Measurements from ENCODE around the gene INPP5J.
"Not testable (repeated sequence)": the region's sequence is repeated elsewhere in the genome, so short reads cannot be mapped to it uniquely, and the experiment has no call there.

The INPP5J gene

DNA sequence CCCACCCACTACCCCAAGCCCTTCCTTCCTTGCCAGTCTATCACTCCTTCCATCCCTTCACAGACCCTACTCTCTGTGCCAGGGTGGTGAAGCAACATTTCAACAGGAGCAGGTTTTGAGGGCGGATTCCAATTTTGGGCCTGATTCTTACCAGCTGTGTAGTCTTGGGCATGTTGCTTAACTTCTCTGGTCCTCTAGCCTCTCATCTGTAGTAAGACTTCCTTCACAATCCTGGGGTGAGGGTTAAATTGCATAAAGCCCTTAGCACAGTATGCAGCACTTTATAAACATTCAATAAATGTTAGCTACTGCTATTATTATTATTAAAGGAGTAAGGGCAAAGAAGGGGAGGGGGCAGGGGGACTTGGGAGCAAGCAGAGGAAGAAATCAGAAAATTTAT, 32.2 kb downstream of the INPP5J start:
- DNase-seq = no peak

DNA sequence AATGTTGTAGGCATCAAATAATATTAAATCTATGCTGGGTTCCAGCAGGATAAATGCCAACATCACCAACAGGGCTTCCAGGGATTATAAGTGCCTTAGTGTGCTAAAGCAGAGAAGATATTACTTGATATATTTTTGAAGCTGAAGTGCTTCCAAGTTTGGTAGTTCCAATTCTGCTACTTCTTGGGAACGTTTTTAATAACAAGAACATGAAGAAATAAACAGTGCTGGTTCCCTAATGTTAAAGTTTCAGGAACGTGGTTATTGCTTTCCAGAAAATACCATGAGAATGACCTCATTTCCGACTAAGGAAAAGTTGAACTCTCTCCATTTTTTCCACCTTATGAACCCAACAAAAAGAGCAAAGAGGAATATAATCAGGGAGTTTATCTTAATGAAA, 32.7 kb downstream of the INPP5J start:
- DNase-seq = no peak

DNA sequence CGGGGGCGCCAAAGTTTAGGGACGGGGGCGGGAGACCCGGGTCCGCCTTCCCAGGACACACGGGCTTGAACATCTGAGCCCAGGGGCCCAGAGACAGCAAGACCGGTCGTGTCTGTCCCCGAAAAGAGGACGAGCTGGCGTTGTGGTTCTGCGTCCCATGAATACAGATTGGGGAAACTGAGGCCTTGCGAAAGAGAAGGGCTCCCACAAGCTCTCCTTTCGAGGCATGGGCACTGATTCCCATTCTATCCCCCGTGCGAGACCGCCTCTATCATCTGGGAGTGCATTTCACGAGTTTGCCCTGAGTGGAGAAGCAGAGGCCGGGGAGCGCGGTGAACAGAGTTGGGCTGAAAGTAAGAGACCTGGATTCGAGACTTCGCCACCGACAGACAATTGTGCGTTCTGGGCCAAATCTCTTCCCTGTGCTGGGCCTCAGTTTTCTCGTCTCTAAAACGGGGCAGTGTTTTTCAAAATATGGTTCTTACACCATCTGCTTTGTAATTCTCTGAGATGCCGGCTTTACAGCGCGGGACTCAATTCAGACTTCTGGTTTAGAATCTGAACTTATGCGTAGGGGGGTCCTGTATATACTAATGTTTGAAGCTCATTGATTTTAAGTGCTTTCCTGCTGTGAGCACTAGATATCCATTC, 37.7 kb downstream of the INPP5J start:
- peak in 1 of 2 experiments; percentile 2 for DNase-seq

DNA sequence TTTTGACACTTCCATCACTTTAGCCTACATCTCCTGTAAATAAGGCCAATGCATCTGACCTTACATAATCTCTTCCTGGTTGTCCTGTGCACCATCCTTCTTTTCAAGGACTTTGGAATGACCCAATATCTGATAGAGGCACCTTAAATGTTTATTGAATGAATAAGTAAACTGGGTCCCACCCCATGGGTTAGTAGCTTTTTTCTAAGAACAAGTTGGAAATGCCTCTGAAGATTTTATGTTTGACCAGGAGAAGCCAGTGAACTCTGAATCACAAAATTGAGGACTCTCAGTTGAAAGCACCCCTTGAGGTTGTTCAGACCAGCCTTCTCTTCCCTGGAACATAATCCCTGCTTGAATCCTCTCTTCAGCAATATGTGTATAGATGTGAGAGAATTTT, 38.6 kb downstream of the INPP5J start:
- no peak for DNase-seq

DNA sequence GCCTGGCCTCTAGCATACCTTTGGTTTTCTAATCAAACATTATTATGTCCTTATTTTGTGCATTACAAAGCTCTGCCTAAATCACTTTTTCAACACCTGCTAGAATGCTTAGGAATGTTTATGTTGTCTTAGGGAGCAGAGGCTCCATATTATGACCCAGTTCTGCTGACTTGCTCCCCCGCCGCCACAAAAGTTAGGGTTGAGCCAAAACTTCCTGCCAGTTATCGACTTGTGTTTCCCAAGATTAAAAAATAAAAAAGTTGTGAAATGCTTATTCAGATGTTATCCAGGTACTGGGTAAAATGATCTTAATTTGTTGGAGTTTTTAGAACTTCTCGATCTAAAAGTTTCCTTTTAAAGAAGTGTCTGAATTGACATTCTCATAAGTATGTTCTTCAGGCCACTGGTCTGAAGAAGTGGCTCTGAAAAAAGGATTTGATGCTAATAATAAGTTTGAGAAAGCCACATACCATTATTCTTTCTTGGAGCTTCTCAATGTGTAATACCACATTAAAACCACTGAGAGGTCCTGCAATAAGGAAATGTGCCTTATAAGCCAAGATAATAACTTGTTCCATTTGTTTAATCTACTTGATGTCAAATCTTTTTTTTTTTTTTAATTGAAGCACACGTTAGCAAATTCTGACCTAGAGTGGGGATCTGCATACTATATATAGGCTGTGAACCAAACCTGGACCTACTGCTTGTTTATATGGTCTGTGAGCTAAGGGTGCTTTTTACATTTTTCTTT, 39.4 kb downstream of the INPP5J start:
- no peak for DNase-seq

DNA sequence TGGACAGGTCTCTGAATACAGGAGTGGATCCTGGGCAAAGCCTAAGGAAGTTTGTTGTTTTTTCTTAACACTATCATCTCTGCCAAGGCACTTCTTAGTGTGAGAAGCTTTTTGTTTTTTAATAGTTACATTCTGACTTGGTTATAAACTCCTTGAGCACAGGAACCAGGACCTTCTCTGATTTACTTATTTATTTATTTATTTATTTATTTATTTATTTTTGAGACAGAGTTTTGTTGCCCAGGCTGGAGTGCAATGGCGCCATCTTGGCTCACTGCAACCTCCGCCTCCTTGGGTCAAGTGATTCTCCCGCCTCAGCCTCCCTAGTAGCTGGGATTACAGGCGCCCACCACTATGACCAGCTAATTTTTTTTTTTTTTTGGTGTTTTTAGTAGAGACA, 48.2 kb downstream of the INPP5J start:
- no peak for DNase-seq

DNA sequence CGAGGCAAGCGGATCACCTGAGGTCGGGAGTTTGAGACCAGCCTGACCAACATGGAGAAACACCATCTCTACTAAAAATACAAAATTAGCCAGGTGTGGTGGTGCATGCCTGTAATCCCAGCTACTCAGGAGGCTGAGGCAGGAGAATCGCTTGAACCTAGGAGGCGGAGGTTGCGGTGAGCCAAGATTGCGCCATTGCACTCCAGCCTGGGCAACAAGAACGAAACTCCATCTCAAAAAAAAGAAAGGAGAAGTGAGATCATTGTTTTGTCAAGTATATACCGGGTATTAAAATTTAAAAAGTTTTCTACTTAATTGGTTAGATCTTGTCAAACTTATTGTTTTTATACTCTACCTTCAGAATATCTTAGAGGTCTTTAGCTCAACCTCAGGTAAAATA, 49.0 kb downstream of the INPP5J start:
- not testable (repeated sequence) for DNase-seq

DNA sequence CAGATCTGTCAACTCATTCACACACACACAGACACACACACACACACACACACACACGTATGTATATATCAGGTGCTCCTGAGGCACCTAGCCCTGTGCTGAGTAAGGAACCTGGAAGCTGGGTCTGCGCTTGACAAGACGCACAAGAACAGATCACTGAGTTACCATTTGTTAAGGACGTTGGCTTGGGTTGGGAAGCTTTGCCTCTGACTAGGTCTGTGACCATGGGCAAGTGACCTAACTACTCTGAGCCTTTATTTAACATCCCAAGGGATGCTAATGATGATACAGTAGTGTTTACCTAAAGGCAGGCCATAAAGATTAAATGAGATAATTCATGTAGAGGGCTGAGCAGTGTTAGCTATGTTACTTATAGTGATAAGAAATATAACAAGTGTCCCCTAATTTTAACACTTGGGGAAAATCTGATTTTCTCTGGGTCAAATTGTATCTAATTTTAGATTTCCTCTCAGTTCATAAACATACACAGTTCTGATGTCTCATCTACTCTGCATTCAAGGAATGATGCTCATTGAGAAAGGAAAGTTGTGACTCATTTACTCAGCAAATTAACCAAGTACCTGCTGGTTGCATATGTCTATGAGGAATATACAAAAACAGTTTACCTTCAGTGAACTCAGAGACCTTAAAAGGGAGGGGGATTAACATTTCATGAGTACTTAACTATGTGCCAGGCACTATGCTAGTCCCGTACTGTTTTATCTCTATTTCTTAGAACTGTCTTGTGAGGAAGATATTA, 50.8 kb downstream of the INPP5J start:
- no peak for DNase-seq

DNA sequence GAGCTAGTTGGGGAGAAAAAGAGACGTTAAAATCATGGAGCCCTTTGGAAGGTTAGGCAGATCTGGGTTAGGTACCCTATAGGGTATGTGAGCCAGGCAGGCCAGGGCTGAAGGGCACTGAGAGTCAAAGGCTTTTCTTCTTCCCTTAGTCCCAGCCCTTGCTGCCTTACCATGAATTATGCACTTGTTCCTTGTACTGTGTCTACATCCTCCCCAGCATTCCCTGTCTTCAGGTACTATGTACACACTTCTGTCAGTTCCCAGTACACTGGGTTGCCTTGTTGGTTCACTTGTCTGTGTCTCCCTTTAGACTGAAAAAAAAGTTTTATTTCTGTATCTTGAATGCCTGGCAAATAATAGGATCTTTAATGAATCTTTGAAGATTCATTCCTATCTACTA, 54.2 kb downstream of the INPP5J start:
- no peak for DNase-seq

DNA sequence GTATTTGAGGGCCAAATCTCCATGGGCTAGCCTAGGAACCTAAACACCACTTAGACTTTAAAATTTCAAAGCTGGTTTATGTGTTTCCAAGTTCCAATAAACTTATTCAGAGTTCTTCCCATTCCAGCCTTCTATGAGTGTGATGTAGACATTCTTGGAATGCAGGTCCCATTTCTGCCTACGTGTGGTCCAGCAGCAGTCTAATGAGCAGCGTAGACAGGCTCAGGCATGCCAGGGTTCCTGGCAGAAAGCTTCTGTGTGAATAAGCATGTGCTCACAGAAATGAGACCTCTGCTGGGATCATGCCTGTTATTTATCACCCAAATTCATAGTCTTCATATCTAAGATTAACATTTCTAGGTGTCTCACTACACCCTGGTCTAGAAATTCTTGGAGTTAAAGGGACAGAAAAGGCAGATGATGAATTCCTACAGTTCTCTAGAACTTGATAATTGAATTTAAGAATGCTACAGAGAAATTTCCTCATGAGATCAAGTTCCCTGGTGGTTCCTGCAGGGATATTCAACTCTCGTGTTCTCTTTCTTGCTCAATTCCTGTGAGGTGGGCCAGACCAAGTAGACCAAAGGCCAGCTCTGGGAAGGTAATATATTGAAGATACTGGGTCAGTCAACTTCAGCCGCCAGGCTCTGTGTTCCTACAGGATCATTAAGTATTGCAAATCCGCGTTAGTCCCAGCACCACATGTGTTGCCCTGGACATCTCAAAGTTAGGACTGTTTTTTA, 54.8 kb downstream of the INPP5J start:
- no peak for DNase-seq

DNA sequence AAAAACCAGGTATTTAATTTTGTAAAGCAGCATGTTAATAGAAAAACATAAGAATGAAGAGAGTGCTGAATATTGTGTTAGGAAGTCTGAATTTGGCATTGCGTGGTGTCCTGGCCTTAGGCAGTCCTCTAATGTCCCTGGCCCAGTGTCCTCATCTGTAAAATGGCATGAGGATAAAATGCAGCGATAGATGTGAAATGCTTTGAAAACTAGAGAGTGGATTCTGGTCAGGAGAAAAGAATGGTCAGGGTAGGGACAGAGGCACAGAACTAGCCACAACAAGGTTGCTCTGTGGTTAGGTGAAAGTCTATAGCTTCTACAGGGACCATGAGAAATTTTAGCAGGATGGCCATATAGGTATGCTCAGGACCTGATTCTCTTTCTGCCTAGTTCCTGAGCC, 56.1 kb downstream of the INPP5J start:
- DNase-seq = no peak

DNA sequence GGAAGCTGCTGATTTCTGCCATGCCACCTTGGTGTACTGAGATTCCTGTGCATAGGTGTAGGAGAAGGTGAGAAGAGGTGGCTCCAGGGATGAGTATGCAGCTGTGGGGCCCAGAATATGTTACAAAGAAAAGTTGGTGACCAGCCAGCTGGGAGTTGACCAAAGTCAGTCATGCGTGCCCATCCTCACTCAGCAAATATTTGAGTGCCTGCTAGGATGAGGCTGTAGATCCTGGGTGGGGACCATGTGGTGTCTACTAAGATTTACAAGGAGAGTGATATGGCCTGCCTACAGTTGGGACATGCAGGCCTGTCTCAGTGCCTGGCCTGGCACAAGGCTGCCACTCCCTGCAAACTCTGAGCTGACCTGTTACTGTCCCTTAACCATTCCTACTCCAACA, 56.6 kb downstream of the INPP5J start:
- no peak for DNase-seq

DNA sequence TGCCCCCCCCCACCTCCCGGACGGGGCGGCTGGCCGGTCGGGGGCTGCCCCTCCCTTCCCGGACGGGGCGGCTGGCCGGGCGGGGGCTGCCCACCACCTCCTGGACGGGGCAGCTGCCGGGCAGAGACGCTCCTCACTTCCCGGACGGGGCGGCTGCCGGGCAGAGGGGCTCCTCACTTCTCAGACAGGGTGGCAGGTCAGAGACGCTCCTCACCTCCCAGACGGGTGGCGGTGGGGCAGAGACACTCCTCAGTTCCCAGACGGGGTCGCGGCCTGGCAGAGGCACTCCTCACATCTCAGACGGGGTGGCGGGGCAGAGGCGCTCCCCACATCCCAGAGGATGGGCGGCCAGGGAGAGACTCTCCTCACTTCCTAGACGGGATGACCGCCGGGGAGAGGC, 61.2 kb downstream of the INPP5J start:
- DNase-seq = no peak
